GM19239 (cell line): Measurements from ENCODE around the gene BCL2L14.
A peak's percentile ranks its signal among the peaks of the same experiment; 100 is the strongest.

Experiments used
- DNase-seq: peaks from one replicate; pipeline ENCODE4 v3.0.0; 2011; ENCODE audit warnings: low spot score; ENCODE audit not compliant: insufficient read length
- FAIRE-seq: peaks from 2 replicates; lab custom pipeline; 2011; peaks lifted over from hg19 to GRCh38; lab: Jason Lieb, UNC

The BCL2L14 gene

GRCh38 chr12:12070674-12071656 is at the start of gene BCL2L14:
TSS of gene BCL2L14 (plus strand) at chr12:12070939. CDS start at chr12:12079306, 8,367 bp downstream.
- FAIRE-seq (peak; percentile 80), DNase-seq (peak; percentile 36)

GRCh38 chr12:12022306-12022936 is 48.3 kb upstream of the BCL2L14 start:
- FAIRE-seq (peak; percentile 26), DNase-seq (no peak)

- no peak for DNase-seq
- no peak for FAIRE-seq
Measured at GRCh38 chr12:12023456-12023855, 47.3 kb upstream of the BCL2L14 start.

- DNase-seq (no peak), FAIRE-seq (peak; percentile 96)
Measured at GRCh38 chr12:12024911-12025682, 45.6 kb upstream of the BCL2L14 start.

- FAIRE-seq = no peak
- no peak for DNase-seq
Measured at GRCh38 chr12:12025799-12026386, 44.8 kb upstream of the BCL2L14 start.

GRCh38 chr12:12028668-12029402 is 41.9 kb upstream of the BCL2L14 start:
- no peak for FAIRE-seq

GRCh38 chr12:12029653-12030052 is 41.1 kb upstream of the BCL2L14 start:
- no peak for FAIRE-seq
- DNase-seq = no peak

More at GRCh38 chr12:12028668-12029402, 41.9 kb upstream of the BCL2L14 start:
- DNase-seq = no peak

- FAIRE-seq = peak; percentile 61
Measured at GRCh38 chr12:12032260-12032791, 38.4 kb upstream of the BCL2L14 start.

GRCh38 chr12:12032851-12033797 is 37.6 kb upstream of the BCL2L14 start:
- DNase-seq = no peak
- peak; percentile 90 for FAIRE-seq

More at GRCh38 chr12:12032260-12032791, 38.4 kb upstream of the BCL2L14 start:
- no peak for DNase-seq

GRCh38 chr12:12033824-12034223 is 36.9 kb upstream of the BCL2L14 start:
- FAIRE-seq (no peak), DNase-seq (no peak)

- DNase-seq (no peak), FAIRE-seq (no peak)
Measured at GRCh38 chr12:12034344-12034743, 36.4 kb upstream of the BCL2L14 start.

GRCh38 chr12:12035229-12035628 is 35.5 kb upstream of the BCL2L14 start:
- FAIRE-seq (no peak), DNase-seq (no peak)

GRCh38 chr12:12036901-12037300 is 33.8 kb upstream of the BCL2L14 start:
- FAIRE-seq (peak; percentile 56), DNase-seq (no peak)

- DNase-seq (no peak), FAIRE-seq (no peak)
Measured at GRCh38 chr12:12039897-12040296, 30.8 kb upstream of the BCL2L14 start.

- no peak for FAIRE-seq
- DNase-seq = no peak
Measured at GRCh38 chr12:12046401-12046800, 24.3 kb upstream of the BCL2L14 start.

- no peak for FAIRE-seq
Measured at GRCh38 chr12:12047682-12048081, 23.1 kb upstream of the BCL2L14 start.

GRCh38 chr12:12048266-12048665 is 22.5 kb upstream of the BCL2L14 start:
- DNase-seq (no peak), FAIRE-seq (no peak)

More at GRCh38 chr12:12047682-12048081, 23.1 kb upstream of the BCL2L14 start:
- DNase-seq = no peak

GRCh38 chr12:12048714-12049113 is 22.0 kb upstream of the BCL2L14 start:
- no peak for FAIRE-seq
- DNase-seq = no peak
